ENCODE measurements around the gene MPPE1. TPM values are rescaled to one million over a fixed set of nuclear protein-coding genes. Genes with fewer than 3 reads are reported as not detected.

The MPPE1 gene
- total and polyA plus RNA-seq, 9 of the 15 experiments (the other 6 are each of a cell fraction or from before 2014, with no cell fraction given): 10.7 to 19.5 (median 13.3) TPM

DNA sequence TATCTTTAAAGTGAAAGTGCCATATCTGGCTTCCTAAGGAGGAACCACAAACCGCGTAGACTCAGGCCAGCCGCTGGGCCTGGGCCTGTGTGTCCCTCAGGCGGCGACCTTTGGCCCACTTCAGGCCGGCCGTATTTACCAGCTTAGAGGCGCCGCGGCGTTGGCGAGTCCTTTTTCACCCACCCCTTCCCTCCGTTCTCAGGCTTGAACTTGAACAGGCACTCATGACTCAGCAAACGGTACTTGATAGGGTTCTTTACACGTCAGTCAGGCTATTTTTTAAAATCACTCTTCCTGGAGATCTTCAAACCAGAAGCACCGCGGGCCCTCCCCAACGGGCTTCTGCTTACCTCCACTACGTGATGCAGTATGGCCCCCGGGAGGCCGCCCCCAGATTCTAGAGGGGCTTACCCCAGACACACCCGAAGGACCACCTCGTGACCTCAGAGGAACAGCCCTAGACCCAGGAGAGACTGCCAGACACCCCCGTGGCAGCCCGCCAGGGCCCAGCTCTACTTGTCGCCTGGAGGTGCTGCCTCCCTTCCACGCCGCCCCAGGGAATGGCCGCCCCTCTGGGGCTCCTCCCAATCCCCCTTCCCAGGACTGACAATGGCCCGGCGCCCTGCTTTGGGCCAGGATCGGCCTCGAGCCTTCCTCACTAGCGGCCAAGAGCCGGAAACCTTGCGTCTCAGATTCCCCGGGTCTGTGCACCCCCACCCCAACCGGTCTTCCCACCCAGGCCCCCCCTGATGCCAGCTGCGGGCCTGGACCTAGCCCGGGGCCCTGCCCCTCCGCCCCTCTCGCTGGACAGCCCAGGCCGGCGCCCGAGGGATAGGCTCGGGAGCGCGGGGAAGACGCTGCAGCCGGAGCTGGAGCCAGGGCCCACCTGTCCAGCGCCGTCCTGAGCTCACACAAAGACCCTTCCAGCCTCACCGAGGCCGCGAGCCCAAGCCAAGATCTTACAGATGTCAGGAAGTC is 39.4 kb upstream of the MPPE1 start (continued):
- TF ChIP-seq, protein P1, sequence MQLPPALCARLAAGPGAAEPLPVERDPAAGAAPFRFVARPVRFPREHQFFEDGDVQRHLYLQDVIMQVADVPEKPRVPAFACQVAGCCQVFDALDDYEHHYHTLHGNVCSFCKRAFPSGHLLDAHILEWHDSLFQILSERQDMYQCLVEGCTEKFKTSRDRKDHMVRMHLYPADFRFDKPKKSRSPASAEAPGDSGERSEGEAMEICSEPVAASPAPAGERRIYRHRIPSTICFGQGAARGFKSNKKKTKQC (CRISPR knock-in tag; IDR thresholded peaks at IDR 0.05): no peak
- TF ChIP-seq MAX (CRISPR knock-in tag; IDR thresholded peaks at IDR 0.05): no peak
- TF ChIP-seq, protein P2, sequence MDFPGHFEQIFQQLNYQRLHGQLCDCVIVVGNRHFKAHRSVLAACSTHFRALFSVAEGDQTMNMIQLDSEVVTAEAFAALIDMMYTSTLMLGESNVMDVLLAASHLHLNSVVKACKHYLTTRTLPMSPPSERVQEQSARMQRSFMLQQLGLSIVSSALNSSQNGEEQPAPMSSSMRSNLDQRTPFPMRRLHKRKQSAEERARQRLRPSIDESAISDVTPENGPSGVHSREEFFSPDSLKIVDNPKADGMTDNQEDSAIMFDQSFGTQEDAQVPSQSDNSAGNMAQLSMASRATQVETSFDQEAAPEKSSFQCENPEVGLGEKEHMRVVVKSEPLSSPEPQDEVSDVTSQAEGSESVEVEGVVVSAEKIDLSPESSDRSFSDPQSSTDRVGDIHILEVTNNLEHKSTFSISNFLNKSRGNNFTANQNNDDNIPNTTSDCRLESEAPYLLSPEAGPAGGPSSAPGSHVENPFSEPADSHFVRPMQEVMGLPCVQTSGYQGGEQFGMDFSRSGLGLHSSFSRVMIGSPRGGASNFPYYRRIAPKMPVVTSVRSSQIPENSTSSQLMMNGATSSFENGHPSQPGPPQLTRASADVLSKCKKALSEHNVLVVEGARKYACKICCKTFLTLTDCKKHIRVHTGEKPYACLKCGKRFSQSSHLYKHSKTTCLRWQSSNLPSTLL (IDR thresholded peaks at IDR 0.05): no peak
- TF ChIP-seq EGR1 (conservative IDR thresholded peaks at IDR 0.05): peak; percentile 53; the same call in 1 of the 2 replicates
- TF ChIP-seq ZBTB40 (IDR thresholded peaks at IDR 0.05): peak; percentile 84
- no peak for TF ChIP-seq ZBTB40 (CRISPR knock-in tag; IDR thresholded peaks at IDR 0.05)
- TF ChIP-seq, protein P3, sequence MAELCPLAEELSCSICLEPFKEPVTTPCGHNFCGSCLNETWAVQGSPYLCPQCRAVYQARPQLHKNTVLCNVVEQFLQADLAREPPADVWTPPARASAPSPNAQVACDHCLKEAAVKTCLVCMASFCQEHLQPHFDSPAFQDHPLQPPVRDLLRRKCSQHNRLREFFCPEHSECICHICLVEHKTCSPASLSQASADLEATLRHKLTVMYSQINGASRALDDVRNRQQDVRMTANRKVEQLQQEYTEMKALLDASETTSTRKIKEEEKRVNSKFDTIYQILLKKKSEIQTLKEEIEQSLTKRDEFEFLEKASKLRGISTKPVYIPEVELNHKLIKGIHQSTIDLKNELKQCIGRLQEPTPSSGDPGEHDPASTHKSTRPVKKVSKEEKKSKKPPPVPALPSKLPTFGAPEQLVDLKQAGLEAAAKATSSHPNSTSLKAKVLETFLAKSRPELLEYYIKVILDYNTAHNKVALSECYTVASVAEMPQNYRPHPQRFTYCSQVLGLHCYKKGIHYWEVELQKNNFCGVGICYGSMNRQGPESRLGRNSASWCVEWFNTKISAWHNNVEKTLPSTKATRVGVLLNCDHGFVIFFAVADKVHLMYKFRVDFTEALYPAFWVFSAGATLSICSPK (IDR thresholded peaks at IDR 0.05; ENCODE audit: borderline replicate concordance): no peak
- TF ChIP-seq CTBP1 (IDR thresholded peaks at IDR 0.05; ENCODE audit: borderline replicate concordance): peak; percentile 77
